OCI-LY3 (cell line): ENCODE measurements around the gene KCTD16.

Experiments used
- H2AFZ ChIP-seq: fragments of 200-600, 300-600 bp; shearing (Covaris generic); 2 replicates; pipeline ENCODE4 v1.6.0; 2014; ENCODE audit warnings: antibody characterized with exemption, low read depth, low read length
- H3K27ac ChIP-seq: fragments of 200-600, 300-600 bp; sonication (generic); 2 replicates; pipeline ENCODE4 v1.5.1; 2014; ENCODE audit warnings: mild to moderate bottlenecking, low read length, moderate library complexity, mixed read lengths
- H3K27me3 ChIP-seq: fragments of 200-600, 300-600 bp; sonication (generic); 2 replicates; pipeline ENCODE4 v1.6.1; 2014; ENCODE audit warnings: low read depth, low read length, mixed read lengths
- H3K36me3 ChIP-seq: fragments of 200-600, 300-600 bp; sonication (generic); replicated peaks from 2 replicates; pipeline ENCODE3; 2014; ENCODE audit warnings: low read depth, low read length, mixed read lengths
- H3K4me1 ChIP-seq: fragments of 300-600, 200-600 bp; sonication (generic); 2 replicates; pipeline ENCODE4 v1.6.1; 2014; ENCODE audit warnings: low read length, mixed read lengths
- H3K4me2 ChIP-seq: fragments of 200-600, 300-600 bp; sonication (generic); 2 replicates; pipeline ENCODE4 v1.6.1; 2014; ENCODE audit warnings: low read length, mixed read lengths
- H3K4me3 ChIP-seq: fragments of 300-600, 200-600 bp; sonication (generic); 2 replicates; pipeline ENCODE4 v1.5.1; 2014; ENCODE audit warnings: antibody characterized with exemption, mild to moderate bottlenecking, low read length, moderate library complexity
- H3K79me2 ChIP-seq: fragments of 300-600, 200-600 bp; shearing (Covaris generic); 2 replicates; pipeline ENCODE4 v1.6.1; 2014; ENCODE audit warnings: mild to moderate bottlenecking, low read length, mixed read lengths
- H3K9ac ChIP-seq: fragments of 300-600, 200-600 bp; shearing (Covaris generic); 2 replicates; pipeline ENCODE4 v1.6.0; 2014; ENCODE audit warnings: mild to moderate bottlenecking, low read length, moderate library complexity
- H3K9me3 ChIP-seq: fragments of 200-600, 300-600 bp; shearing (Covaris generic); 2 replicates; pipeline ENCODE4 v1.6.1; 2014; ENCODE audit warnings: low read length, mixed read lengths; ENCODE audit not compliant: insufficient read depth
- H4K20me1 ChIP-seq: fragments of 200-600, 300-600 bp; sonication (generic); 2 replicates; pipeline ENCODE4 v1.6.1; 2016; ENCODE audit warnings: low read length, mixed read lengths; ENCODE audit not compliant: insufficient read depth
- EZH2phosphoT487 ChIP-seq: fragments of 200-600 bp; shearing (Covaris generic); IDR thresholded peaks from 2 replicates; pipeline ENCODE4 v1.6.1; 2018; ENCODE audit warnings: antibody characterized with exemption, mixed run types, low read depth
- TF ChIP-seq, protein P1 (sequence below): fragments of 200-600, 300-600 bp; sonication (generic); IDR thresholded peaks from 2 replicates; pipeline ENCODE4 v1.5.1; 2014; ENCODE audit warnings: antibody characterized with exemption, low read length, low read depth

KCTD16 gene

GRCh38 chr5:144481861-144482260, 311.2 kb downstream of the KCTD16 start:
- H3K4me1 ChIP-seq = no peaks in the 10 kb centered on the region
- no peak overlapping the region for H3K27ac ChIP-seq
- no peak overlapping the region for H3K4me2 ChIP-seq
- H2AFZ ChIP-seq = no peak overlapping the region
- H3K4me3 ChIP-seq = no peak overlapping the region
- no peaks in the 10 kb centered on the region for H4K20me1 ChIP-seq
- H3K79me2 ChIP-seq = no peaks in the 10 kb centered on the region
- TF ChIP-seq, protein P1, sequence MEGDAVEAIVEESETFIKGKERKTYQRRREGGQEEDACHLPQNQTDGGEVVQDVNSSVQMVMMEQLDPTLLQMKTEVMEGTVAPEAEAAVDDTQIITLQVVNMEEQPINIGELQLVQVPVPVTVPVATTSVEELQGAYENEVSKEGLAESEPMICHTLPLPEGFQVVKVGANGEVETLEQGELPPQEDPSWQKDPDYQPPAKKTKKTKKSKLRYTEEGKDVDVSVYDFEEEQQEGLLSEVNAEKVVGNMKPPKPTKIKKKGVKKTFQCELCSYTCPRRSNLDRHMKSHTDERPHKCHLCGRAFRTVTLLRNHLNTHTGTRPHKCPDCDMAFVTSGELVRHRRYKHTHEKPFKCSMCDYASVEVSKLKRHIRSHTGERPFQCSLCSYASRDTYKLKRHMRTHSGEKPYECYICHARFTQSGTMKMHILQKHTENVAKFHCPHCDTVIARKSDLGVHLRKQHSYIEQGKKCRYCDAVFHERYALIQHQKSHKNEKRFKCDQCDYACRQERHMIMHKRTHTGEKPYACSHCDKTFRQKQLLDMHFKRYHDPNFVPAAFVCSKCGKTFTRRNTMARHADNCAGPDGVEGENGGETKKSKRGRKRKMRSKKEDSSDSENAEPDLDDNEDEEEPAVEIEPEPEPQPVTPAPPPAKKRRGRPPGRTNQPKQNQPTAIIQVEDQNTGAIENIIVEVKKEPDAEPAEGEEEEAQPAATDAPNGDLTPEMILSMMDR = no peak
- TF ChIP-seq EZH2phosphoT487 = no peak
- no peaks in the 10 kb centered on the region for H3K27me3 ChIP-seq
- no peaks in the 10 kb centered on the region for H3K36me3 ChIP-seq
- no peak overlapping the region for H3K9ac ChIP-seq
- no peaks in the 10 kb centered on the region for H3K9me3 ChIP-seq

GRCh38 chr5:144484124-144484897, 313.6 kb downstream of the KCTD16 start:
- H3K4me2 ChIP-seq = no peak overlapping the region
- no peak overlapping the region for H3K9ac ChIP-seq
- H3K27ac ChIP-seq = no peak overlapping the region

DNA sequence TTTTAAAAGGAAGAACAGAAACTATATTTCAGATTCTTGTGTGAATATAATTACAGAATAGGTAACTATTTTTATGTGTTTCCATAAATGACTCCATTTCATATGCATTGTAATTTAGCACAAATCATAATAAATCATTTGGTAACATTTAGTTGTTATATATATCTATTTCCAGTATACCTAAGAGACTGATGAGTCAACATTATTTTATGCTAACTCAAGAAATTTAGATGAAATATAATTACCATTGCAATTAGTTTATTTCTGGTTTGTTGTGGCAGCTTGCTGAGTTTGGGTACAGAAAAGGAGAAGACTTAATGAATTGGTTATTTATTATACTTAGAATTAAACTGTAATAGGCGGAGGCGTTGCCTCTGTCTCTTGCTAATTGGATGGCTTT, 314.9 kb downstream of the KCTD16 start:
- no peaks in the 10 kb centered on the region for H3K79me2 ChIP-seq
- H4K20me1 ChIP-seq = no peaks in the 10 kb centered on the region
- no peaks in the 10 kb centered on the region for H3K4me1 ChIP-seq
- no peaks in the 10 kb centered on the region for H3K9me3 ChIP-seq
- no peak overlapping the region for H3K4me2 ChIP-seq
- H3K27me3 ChIP-seq = no peaks in the 10 kb centered on the region
- TF ChIP-seq EZH2phosphoT487 = no peak
- TF ChIP-seq, protein P1 = no peak
- no peak overlapping the region for H3K4me3 ChIP-seq
- no peaks in the 10 kb centered on the region for H3K36me3 ChIP-seq
- H3K27ac ChIP-seq = no peak overlapping the region
- H3K9ac ChIP-seq = no peak overlapping the region
- no peak overlapping the region for H2AFZ ChIP-seq

More at GRCh38 chr5:144484124-144484897, 313.6 kb downstream of the KCTD16 start:
- no peak overlapping the region for H2AFZ ChIP-seq
- no peaks in the 10 kb centered on the region for H3K9me3 ChIP-seq
- TF ChIP-seq, protein P1 = no peak
- no peak for TF ChIP-seq EZH2phosphoT487
- H3K4me3 ChIP-seq = no peak overlapping the region
- no peaks in the 10 kb centered on the region for H3K4me1 ChIP-seq
- H3K79me2 ChIP-seq = no peaks in the 10 kb centered on the region
- H3K27me3 ChIP-seq = no peaks in the 10 kb centered on the region
- no peaks in the 10 kb centered on the region for H3K36me3 ChIP-seq
- no peaks in the 10 kb centered on the region for H4K20me1 ChIP-seq

DNA sequence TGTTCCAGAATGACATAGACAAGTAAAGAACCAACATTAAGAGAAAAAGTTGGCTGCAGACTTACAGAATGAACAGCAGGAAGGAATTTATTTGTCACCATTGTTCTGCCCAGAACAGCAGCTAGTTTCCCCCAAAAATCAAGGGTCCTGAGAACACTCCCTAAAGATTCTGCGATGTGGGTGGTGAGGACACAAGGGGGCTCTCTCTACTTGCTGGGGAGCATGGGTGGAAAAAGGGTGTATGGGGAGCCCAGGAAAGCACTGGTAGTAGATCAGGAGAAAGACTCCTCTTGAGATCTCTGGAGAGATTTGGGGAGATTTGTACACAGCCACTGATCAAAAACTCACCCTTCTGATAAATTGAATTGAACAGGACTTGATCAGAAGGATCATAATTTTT, 316.5 kb downstream of the KCTD16 start:
- H3K4me3 ChIP-seq = no peak overlapping the region
- H3K27ac ChIP-seq = no peak overlapping the region
- H3K79me2 ChIP-seq = no peaks in the 10 kb centered on the region
- no peaks in the 10 kb centered on the region for H4K20me1 ChIP-seq
- H3K9me3 ChIP-seq = no peaks in the 10 kb centered on the region
- H3K27me3 ChIP-seq = no peaks in the 10 kb centered on the region
- H2AFZ ChIP-seq = no peak overlapping the region
- TF ChIP-seq, protein P1 = no peak
- no peak for TF ChIP-seq EZH2phosphoT487
- H3K36me3 ChIP-seq = no peaks in the 10 kb centered on the region
- H3K4me2 ChIP-seq = no peak overlapping the region
- H3K4me1 ChIP-seq = no peaks in the 10 kb centered on the region
- H3K9ac ChIP-seq = no peak overlapping the region
